ENCODE measurements around the gene PHTF1. TPM values are rescaled to one million over a fixed set of nuclear protein-coding genes. Genes with fewer than 3 reads are reported as not detected.

The PHTF1 gene
- total RNA-seq = 10 to 100 TPM; 12.9 to 16.2 TPM

- Mint-ChIP-seq H3K27ac (peak within 1 kb of the TSS; percentile 93), H3K27me3 (ENCODE audit: low read depth) (no peaks in the 10 kb centered on the region), H3K9me3 (no peaks in the 10 kb centered on the region), H3K4me1 (ENCODE audit: low read depth) (peaks cover 27% of the 10 kb centered on the region), H3K36me3 (ENCODE audit: insufficient read depth in 2 of 2) (peaks cover 1 to 6% of the 10 kb centered on the region in 2 donors), H3K4me3 (peak within 1 kb of the TSS; percentile 87 to 91)
- ATAC-seq (replicated peaks in 1 of 2) (peak; percentile 92 to 95), DNase-seq (peak; percentile 79 to 85)
These were observed at the start of gene PHTF1 for GRCh38 chr1:113759333-113760101. PHTF1 (minus strand) TSS chr1:113759486; CDS start chr1:113758703, 783 bp downstream.

DNA sequence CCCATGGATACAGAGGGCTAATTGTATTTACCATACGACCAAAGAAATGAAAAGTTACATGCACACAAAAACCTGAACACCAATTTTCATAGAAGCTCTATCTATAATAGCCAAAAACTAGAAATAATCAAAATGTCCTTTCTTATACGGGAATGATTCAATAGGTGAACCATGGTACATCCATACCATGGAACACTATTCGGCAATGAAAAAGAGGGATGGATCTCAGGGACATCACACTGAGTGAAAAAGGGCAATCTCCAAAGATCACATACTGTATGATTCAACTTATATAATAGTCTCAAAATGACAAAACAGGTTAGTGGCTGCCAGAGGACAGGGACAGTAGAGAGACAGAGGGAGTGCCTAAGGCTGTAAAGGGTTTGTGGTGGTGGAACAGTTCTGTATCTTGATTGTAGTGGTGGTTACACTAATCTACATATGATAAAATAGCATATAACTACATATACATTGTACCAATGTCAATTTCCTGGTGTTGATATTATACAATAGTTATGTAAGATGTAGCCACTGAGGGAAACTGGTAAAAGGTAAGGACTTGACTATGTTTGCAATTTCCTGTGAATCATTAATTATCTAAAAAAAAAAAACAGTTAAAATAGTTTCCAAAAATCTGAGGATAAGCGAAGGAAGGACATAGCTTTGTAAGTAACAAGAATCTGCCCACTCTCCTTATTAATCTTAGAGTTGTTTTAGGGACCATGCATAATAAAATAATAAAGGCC is 49.3 kb upstream of the PHTF1 start:
- peaks cover 8 to 9% of the 10 kb centered on the region in 2 donors for H3K36me3 Mint-ChIP-seq (ENCODE audit: insufficient read depth in 2 of 2)
- no peaks in the 10 kb centered on the region for H3K9me3 Mint-ChIP-seq
- DNase-seq (peak in 1 of 2 donors; percentile 25), ATAC-seq (replicated peaks in 1 of 2) (peak; percentile 4 to 7)
- peaks cover 73% of the 10 kb centered on the region for H3K4me1 Mint-ChIP-seq (ENCODE audit: low read depth)
- H3K4me3 Mint-ChIP-seq = peak overlapping the region; percentile 94 to 98
- H3K27ac Mint-ChIP-seq = peak overlapping the region; percentile 26
- no peaks in the 10 kb centered on the region for H3K27me3 Mint-ChIP-seq (ENCODE audit: low read depth)

DNA sequence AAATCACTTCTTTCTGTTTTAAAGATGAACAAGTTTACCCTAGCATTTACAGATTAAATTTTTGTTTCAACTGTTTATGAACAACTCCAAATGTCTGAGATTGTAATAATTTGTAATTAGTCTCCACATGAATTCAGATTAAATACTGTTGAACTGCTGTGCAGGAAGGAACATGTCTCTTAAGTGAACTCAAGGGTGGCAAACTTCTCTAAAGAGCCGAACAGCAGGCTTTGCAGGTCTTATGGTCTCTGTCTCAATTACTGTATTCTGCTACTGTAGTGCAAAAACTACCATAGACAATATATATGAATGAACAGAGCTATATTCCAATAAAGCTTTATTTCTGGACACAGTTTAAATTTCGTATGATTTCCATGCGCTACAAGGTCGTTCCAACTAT is 46.4 kb upstream of the PHTF1 start:
- Mint-ChIP-seq H3K4me3 (peak overlapping the region; percentile 32 to 62), H3K9me3 (no peaks in the 10 kb centered on the region), H3K27me3 (ENCODE audit: low read depth) (no peaks in the 10 kb centered on the region), H3K36me3 (ENCODE audit: insufficient read depth in 2 of 2) (peaks cover 4 to 7% of the 10 kb centered on the region in 2 donors), H3K4me1 (ENCODE audit: low read depth) (peaks cover 92% of the 10 kb centered on the region), H3K27ac (no peak overlapping the region)
- DNase-seq = no peak
- no peak for ATAC-seq (replicated peaks in 1 of 2)

DNA sequence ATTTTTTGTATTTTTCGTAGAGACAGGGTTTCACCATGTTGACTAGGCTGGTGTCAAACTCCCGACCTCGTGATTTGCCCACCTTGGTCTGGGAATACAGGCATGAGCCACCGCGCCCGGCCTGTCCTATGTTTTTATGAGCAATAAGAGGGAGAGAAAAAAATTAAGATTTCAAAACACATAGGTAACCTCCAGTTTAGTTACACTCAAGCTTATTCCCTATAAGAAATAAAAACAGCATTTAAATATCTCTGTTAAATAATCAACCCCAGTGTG is 45.9 kb upstream of the PHTF1 start:
- peaks cover 4 to 7% of the 10 kb centered on the region in 2 donors for H3K36me3 Mint-ChIP-seq (ENCODE audit: insufficient read depth in 2 of 2)
- ATAC-seq (replicated peaks in 1 of 2) = no peak
- H3K27me3 Mint-ChIP-seq (ENCODE audit: low read depth) = no peaks in the 10 kb centered on the region
- no peaks in the 10 kb centered on the region for H3K9me3 Mint-ChIP-seq
- H3K27ac Mint-ChIP-seq = no peak overlapping the region
- H3K4me1 Mint-ChIP-seq (ENCODE audit: low read depth) = peaks cover 93% of the 10 kb centered on the region
- peak overlapping the region; percentile 44 to 62 for H3K4me3 Mint-ChIP-seq
- DNase-seq = no peak

DNA sequence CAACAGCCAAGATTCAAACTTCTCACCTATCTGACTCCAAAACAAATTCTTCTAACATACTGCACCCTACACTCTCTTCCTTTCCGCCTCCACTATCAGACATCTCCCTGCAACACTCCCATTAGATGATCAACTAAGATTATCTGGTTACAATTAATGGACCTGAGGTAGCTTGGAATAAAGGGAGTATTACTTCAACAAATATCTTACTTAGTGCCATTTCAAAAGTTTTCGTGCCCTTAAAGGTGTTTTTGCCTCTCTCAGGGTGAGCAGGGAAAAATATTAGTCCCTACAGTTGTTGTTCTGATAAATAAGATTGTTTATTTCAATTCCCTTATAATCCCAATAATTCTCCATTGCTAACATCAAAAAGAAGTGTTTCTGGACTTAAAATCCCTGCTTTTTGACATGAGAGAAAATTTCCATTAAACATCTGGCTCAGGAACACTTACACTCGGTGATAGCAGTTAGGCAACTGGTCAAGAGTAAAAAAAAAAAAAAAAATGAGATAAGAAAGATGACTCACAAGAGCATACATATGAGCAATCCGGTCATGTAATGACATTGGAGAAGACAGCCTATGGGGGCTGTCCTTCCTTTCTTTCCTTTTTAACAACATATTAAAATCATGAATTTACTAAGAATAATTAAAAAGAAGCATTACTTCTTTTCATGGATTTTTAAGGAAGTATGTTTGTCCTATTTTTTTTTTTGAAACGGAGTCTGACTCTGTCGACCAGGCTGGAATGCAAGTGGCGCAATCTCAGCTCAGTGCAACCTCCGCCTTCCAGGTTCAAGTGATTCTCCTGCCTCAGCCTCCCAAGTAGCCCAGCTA is 45.4 kb upstream of the PHTF1 start:
- Mint-ChIP-seq H3K9me3 (no peaks in the 10 kb centered on the region), H3K36me3 (ENCODE audit: insufficient read depth in 2 of 2) (peaks cover 4 to 5% of the 10 kb centered on the region in 2 donors), H3K4me1 (ENCODE audit: low read depth) (peaks cover 91% of the 10 kb centered on the region), H3K27me3 (ENCODE audit: low read depth) (no peaks in the 10 kb centered on the region), H3K27ac (peak overlapping the region; percentile 91), H3K4me3 (peak overlapping the region; percentile 44 to 85)
- no peak for DNase-seq
- ATAC-seq (replicated peaks in 1 of 2) = peak; percentile 58 to 72

DNA sequence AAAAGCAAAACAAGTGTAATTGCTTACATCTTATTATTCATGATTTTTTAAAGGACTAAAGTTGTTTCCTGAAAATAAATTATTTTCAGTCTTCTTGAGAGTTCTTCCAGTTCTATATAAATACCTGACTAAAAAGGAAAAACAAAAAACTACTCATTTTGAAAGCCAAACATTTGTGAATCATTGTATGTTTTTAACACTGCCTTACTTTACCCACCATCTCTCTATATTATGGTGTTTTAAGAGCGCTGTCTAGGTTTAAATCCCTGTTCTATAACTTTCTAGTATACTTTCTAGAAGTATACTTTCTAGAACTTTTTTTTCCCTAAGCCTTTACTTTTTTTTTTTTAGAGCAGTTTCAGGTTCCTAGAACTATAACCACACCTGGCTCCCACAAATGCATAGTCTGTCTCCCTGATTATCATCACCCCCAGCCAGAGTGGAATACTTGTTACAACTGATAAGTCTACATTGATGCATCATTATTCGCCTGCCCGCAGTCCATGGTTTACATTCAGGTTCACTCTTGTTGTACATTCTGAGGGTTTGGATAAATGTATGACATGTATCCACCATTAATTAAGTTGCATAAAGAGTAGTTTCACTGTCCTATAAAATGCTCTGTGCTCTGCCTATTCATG is 43.2 kb upstream of the PHTF1 start:
- Mint-ChIP-seq H3K9me3 (no peaks in the 10 kb centered on the region), H3K27ac (peak overlapping the region; percentile 67), H3K36me3 (ENCODE audit: insufficient read depth in 2 of 2) (peaks cover 0 to 4% of the 10 kb centered on the region in 2 donors), H3K4me3 (peak overlapping the region; percentile 66 to 72), H3K4me1 (ENCODE audit: low read depth) (peaks cover 90% of the 10 kb centered on the region), H3K27me3 (ENCODE audit: low read depth) (no peaks in the 10 kb centered on the region)
- DNase-seq (no peak), ATAC-seq (replicated peaks in 1 of 2) (peak; percentile 89)

GRCh38 chr1:113800487-113800886 is 41.2 kb upstream of the PHTF1 start:
- ATAC-seq (replicated peaks in 1 of 2) (no peak), DNase-seq (no peak)
- Mint-ChIP-seq H3K36me3 (ENCODE audit: insufficient read depth in 2 of 2) (peaks cover 0 to 11% of the 10 kb centered on the region in 2 donors), H3K4me1 (ENCODE audit: low read depth) (peaks cover 75% of the 10 kb centered on the region), H3K9me3 (no peaks in the 10 kb centered on the region), H3K27me3 (ENCODE audit: low read depth) (no peaks in the 10 kb centered on the region), H3K27ac (no peak overlapping the region), H3K4me3 (peak overlapping the region; percentile 15 to 37)

DNA sequence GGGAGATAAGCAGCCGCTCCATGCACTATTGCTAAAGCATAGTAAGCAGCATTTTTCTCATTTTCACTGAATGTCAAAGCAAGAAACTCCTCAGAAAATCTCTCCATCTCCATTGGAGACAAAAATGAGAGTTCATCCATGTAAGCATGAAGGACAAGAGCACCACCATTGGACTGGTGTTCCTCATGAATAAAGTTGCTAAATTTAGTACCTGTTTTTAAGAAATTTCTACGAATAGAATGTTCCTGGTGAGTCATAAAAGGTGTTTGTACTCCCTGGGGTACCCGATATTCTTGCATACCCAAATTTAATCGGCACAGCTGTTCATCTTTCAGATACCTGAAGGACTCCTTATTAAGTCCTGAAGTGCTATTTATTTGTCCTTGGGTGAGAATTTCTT is 38.2 kb upstream of the PHTF1 start:
- Mint-ChIP-seq H3K27ac (no peak overlapping the region), H3K4me3 (no peak overlapping the region), H3K4me1 (ENCODE audit: low read depth) (peaks cover 62% of the 10 kb centered on the region), H3K9me3 (no peaks in the 10 kb centered on the region), H3K36me3 (ENCODE audit: insufficient read depth in 2 of 2) (peaks cover 3 to 17% of the 10 kb centered on the region in 2 donors), H3K27me3 (ENCODE audit: low read depth) (no peaks in the 10 kb centered on the region)
- ATAC-seq (replicated peaks in 1 of 2) = no peak
- DNase-seq = no peak

GRCh38 chr1:113793878-113794834 is 34.9 kb upstream of the PHTF1 start:
- H3K27me3 Mint-ChIP-seq (ENCODE audit: low read depth) = no peaks in the 10 kb centered on the region
- ATAC-seq (replicated peaks in 1 of 2) = no peak
- peaks cover 54% of the 10 kb centered on the region for H3K4me1 Mint-ChIP-seq (ENCODE audit: low read depth)
- H3K36me3 Mint-ChIP-seq (ENCODE audit: insufficient read depth in 2 of 2) = peaks cover 3 to 22% of the 10 kb centered on the region in 2 donors
- H3K4me3 Mint-ChIP-seq = no peak overlapping the region
- H3K9me3 Mint-ChIP-seq = no peaks in the 10 kb centered on the region
- peak overlapping the region; percentile 18 for H3K27ac Mint-ChIP-seq
- no peak for DNase-seq

DNA sequence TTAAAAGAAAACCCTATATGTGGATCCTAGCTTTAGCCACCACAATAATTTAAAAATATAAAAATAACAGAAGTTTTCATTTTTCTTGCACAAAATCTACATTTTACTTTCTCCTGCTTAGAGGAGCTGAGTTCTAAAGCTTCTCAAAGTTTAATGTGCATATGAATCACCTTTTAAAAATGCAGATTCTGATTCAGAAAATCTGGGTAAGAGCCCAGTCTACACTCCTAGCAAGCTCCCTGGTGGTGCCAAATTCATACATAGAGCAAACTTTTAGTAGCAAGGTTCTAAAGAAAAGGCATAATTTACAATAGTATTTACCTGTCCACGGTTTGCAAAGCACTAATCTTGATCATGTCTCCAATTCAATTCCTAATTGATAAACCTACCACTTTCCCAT is 33.7 kb upstream of the PHTF1 start:
- Mint-ChIP-seq H3K4me1 (ENCODE audit: low read depth) (peaks cover 55% of the 10 kb centered on the region), H3K36me3 (ENCODE audit: insufficient read depth in 2 of 2) (peaks cover 4 to 23% of the 10 kb centered on the region in 2 donors), H3K9me3 (no peaks in the 10 kb centered on the region), H3K4me3 (no peak overlapping the region), H3K27me3 (ENCODE audit: low read depth) (no peaks in the 10 kb centered on the region), H3K27ac (no peak overlapping the region)
- ATAC-seq (replicated peaks in 1 of 2) (no peak), DNase-seq (no peak)

GRCh38 chr1:113792471-113792870 is 33.2 kb upstream of the PHTF1 start:
- H3K4me1 Mint-ChIP-seq (ENCODE audit: low read depth) = peaks cover 55% of the 10 kb centered on the region
- peak overlapping the region; percentile 26 for H3K27ac Mint-ChIP-seq
- H3K36me3 Mint-ChIP-seq (ENCODE audit: insufficient read depth in 2 of 2) = peaks cover 6 to 26% of the 10 kb centered on the region in 2 donors
- no peaks in the 10 kb centered on the region for H3K9me3 Mint-ChIP-seq
- DNase-seq = no peak
- H3K27me3 Mint-ChIP-seq (ENCODE audit: low read depth) = no peaks in the 10 kb centered on the region
- peak overlapping the region in 1 of 2 donors; percentile 7 for H3K4me3 Mint-ChIP-seq
- peak; percentile 37 to 42 for ATAC-seq (replicated peaks in 1 of 2)

DNA sequence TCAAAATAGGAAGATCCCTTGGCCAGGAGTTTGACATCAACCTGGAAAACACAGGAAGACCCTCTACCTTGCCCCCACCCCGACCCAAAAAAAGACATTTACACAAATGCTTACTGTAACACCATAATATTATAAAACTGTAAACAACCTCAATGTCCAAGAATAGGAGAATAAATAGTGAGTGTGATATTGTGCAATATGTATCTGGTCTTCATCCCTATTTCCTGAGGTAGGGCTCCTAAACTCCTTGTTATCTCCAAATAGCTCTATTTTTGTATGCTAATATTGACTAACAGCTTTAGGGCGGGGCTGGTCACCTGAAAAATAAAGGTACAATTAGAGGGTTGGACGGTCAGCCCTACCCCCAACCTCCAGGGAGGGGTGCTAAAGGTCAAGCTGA is 29.5 kb upstream of the PHTF1 start:
- H3K27me3 Mint-ChIP-seq (ENCODE audit: low read depth) = no peaks in the 10 kb centered on the region
- DNase-seq = no peak
- peaks cover 2 to 9% of the 10 kb centered on the region in 2 donors for H3K36me3 Mint-ChIP-seq (ENCODE audit: insufficient read depth in 2 of 2)
- ATAC-seq (replicated peaks in 1 of 2) = no peak
- no peak overlapping the region for H3K27ac Mint-ChIP-seq
- no peaks in the 10 kb centered on the region for H3K9me3 Mint-ChIP-seq
- peaks cover 67% of the 10 kb centered on the region for H3K4me1 Mint-ChIP-seq (ENCODE audit: low read depth)
- H3K4me3 Mint-ChIP-seq = no peak overlapping the region

Data from activated T-cell treated with anti-CD3 and anti-CD28 coated beads, Interleukin-2, amount 50 U/mL, for 72 hours (primary cell).